ENCODE data around the gene MRPL39. TPM values are rescaled to one million over a fixed set of nuclear protein-coding genes. Genes with fewer than 3 reads are reported as not detected.

MRPL39 gene
- polyA plus RNA-seq, 1 donor from 2014 or later: 28.5 TPM

DNA sequence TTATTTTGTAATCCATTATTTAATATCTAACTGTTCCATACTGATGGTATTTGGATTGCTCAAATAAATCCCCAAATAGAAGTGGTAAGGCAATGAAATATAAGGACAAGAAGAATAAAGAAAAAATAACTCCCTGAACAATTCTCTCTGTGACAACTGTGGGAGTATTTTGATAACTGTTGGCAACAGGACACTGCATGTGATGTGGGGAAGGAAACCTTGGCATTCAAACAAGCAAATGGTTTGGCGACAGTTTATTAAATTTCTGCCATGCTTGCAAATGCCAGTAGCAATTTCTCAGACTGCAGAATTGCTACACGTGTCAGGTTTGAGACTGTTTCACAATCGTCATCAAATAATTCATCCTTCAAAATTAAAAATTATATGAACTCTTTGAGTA, 8.6 kb upstream of the MRPL39 start:
- Histone ChIP-seq H3K27ac (ENCODE audit: low read length) (no peak overlapping the region), H3K9ac (ENCODE audit: low read length) (no peak overlapping the region), H3K79me2 (replicated peaks; ENCODE audit: insufficient read depth, low read length) (no peaks in the 10 kb centered on the region), H3K4me2 (ENCODE audit: low read length) (no peak overlapping the region), H3K9me2 (ENCODE audit: insufficient read depth, low read length) (no peaks in the 10 kb centered on the region), H2AFZ (ENCODE audit: low read depth, low read length) (no peak overlapping the region), H3F3A (ENCODE audit: insufficient read depth, low read length, poor library complexity, severe bottlenecking) (no peaks in the 10 kb centered on the region), H3K36me3 (ENCODE audit: insufficient read depth, low read length) (no peaks in the 10 kb centered on the region), H3K4me3 (ENCODE audit: low read length) (no peak overlapping the region), H4K20me1 (ENCODE audit: insufficient read depth) (no peaks in the 10 kb centered on the region), H3K27me3 (ENCODE audit: insufficient read depth, low read depth, low read length) (no peaks in the 10 kb centered on the region), H3K9me3 (ENCODE audit: low read length) (no peaks in the 10 kb centered on the region)
- TF ChIP-seq, protein P1, sequence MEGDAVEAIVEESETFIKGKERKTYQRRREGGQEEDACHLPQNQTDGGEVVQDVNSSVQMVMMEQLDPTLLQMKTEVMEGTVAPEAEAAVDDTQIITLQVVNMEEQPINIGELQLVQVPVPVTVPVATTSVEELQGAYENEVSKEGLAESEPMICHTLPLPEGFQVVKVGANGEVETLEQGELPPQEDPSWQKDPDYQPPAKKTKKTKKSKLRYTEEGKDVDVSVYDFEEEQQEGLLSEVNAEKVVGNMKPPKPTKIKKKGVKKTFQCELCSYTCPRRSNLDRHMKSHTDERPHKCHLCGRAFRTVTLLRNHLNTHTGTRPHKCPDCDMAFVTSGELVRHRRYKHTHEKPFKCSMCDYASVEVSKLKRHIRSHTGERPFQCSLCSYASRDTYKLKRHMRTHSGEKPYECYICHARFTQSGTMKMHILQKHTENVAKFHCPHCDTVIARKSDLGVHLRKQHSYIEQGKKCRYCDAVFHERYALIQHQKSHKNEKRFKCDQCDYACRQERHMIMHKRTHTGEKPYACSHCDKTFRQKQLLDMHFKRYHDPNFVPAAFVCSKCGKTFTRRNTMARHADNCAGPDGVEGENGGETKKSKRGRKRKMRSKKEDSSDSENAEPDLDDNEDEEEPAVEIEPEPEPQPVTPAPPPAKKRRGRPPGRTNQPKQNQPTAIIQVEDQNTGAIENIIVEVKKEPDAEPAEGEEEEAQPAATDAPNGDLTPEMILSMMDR (IDR thresholded peaks at IDR 0.05; ENCODE audit: poor library complexity, severe bottlenecking): no peak
- TF ChIP-seq POLR2AphosphoS5 (IDR thresholded peaks at IDR 0.05): no peak
- TF ChIP-seq EP300 (conservative IDR thresholded peaks at IDR 0.05; ENCODE audit: poor library complexity, severe bottlenecking): no peak
- TF ChIP-seq SMC3 (conservative IDR thresholded peaks at IDR 0.05; ENCODE audit: poor library complexity): no peak
- TF ChIP-seq EZH2 (IDR thresholded peaks at IDR 0.05; ENCODE audit: borderline replicate concordance, insufficient read depth, low read length, poor library complexity, severe bottlenecking): no peak
- TF ChIP-seq, protein P2, sequence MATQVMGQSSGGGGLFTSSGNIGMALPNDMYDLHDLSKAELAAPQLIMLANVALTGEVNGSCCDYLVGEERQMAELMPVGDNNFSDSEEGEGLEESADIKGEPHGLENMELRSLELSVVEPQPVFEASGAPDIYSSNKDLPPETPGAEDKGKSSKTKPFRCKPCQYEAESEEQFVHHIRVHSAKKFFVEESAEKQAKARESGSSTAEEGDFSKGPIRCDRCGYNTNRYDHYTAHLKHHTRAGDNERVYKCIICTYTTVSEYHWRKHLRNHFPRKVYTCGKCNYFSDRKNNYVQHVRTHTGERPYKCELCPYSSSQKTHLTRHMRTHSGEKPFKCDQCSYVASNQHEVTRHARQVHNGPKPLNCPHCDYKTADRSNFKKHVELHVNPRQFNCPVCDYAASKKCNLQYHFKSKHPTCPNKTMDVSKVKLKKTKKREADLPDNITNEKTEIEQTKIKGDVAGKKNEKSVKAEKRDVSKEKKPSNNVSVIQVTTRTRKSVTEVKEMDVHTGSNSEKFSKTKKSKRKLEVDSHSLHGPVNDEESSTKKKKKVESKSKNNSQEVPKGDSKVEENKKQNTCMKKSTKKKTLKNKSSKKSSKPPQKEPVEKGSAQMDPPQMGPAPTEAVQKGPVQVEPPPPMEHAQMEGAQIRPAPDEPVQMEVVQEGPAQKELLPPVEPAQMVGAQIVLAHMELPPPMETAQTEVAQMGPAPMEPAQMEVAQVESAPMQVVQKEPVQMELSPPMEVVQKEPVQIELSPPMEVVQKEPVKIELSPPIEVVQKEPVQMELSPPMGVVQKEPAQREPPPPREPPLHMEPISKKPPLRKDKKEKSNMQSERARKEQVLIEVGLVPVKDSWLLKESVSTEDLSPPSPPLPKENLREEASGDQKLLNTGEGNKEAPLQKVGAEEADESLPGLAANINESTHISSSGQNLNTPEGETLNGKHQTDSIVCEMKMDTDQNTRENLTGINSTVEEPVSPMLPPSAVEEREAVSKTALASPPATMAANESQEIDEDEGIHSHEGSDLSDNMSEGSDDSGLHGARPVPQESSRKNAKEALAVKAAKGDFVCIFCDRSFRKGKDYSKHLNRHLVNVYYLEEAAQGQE (IDR thresholded peaks at IDR 0.05; ENCODE audit: borderline replicate concordance): no peak
- TF ChIP-seq RAD21 (conservative IDR thresholded peaks at IDR 0.05): no peak
- no peak for TF ChIP-seq TAF1 (IDR thresholded peaks at IDR 0.05; ENCODE audit: low read depth)

DNA sequence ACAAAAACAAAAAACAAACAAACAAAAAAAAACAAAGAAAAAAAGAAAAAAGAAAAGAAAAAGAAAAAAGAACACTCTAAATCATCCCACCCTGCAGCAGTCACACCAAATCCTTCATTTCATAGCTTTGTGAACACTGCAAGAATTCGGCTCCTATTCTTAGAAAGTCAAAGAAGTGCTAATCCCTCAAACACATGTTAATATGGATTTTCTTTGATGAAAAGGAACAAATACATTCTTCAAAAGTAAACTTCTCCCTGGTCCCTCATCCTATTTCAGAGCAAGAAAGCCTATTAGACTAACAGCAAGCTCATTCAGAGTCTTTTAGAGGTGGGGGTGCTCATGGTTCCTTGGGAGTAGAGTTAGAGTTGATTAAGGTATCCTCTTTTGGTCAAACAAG, 7.2 kb upstream of the MRPL39 start:
- Histone ChIP-seq H3K4me2 (ENCODE audit: low read length) (no peak overlapping the region), H3K36me3 (ENCODE audit: insufficient read depth, low read length) (no peaks in the 10 kb centered on the region), H3K79me2 (replicated peaks; ENCODE audit: insufficient read depth, low read length) (no peaks in the 10 kb centered on the region), H3K9me3 (ENCODE audit: low read length) (no peaks in the 10 kb centered on the region), H3K4me3 (ENCODE audit: low read length) (no peak overlapping the region), H3K27me3 (ENCODE audit: insufficient read depth, low read depth, low read length) (no peaks in the 10 kb centered on the region), H4K20me1 (ENCODE audit: insufficient read depth) (no peaks in the 10 kb centered on the region), H3F3A (ENCODE audit: insufficient read depth, low read length, poor library complexity, severe bottlenecking) (no peaks in the 10 kb centered on the region), H3K27ac (ENCODE audit: low read length) (no peak overlapping the region), H3K9me2 (ENCODE audit: insufficient read depth, low read length) (no peaks in the 10 kb centered on the region), H2AFZ (ENCODE audit: low read depth, low read length) (no peak overlapping the region), H3K9ac (ENCODE audit: low read length) (no peak overlapping the region)
- TF ChIP-seq TAF1 (IDR thresholded peaks at IDR 0.05; ENCODE audit: low read depth) (no peak), POLR2AphosphoS5 (IDR thresholded peaks at IDR 0.05) (no peak), SMC3 (conservative IDR thresholded peaks at IDR 0.05; ENCODE audit: poor library complexity) (no peak), RAD21 (conservative IDR thresholded peaks at IDR 0.05) (no peak), EZH2 (IDR thresholded peaks at IDR 0.05; ENCODE audit: borderline replicate concordance, insufficient read depth, low read length, poor library complexity, severe bottlenecking) (no peak), EP300 (conservative IDR thresholded peaks at IDR 0.05; ENCODE audit: poor library complexity, severe bottlenecking) (no peak), MXI1 (conservative IDR thresholded peaks at IDR 0.05; ENCODE audit: poor library complexity, severe bottlenecking) (no peak)
- TF ChIP-seq, protein P2 (IDR thresholded peaks at IDR 0.05; ENCODE audit: borderline replicate concordance): no peak
- TF ChIP-seq, protein P1 (IDR thresholded peaks at IDR 0.05; ENCODE audit: poor library complexity, severe bottlenecking): no peak
